K562 (cell line): Measurements from ENCODE around the gene BIRC5. TPM values are rescaled to one million over a fixed set of nuclear protein-coding genes. Genes with fewer than 3 reads are reported as not detected.

Source experiments
- ATAC-seq: fragments of 200-7000 bp; cut with Tn5 transposase; 3 replicates; pipeline ENCODE4 v1.9.1; 2020; ENCODE audit warnings: moderate library complexity
- BruUV-seq: library from RNA; stranded (reverse); fragments of 400-500 nt; replicated peaks from 2 replicates; lab custom pipeline; 2021; lab: Mats Ljungman, UMichigan
- CTCF ChIA-PET: fragments of 300-600 bp; formaldehyde crosslinking; extraction: SDS; loops from one replicate; lab custom pipeline; 2021; ENCODE audit warnings: low intra/inter-chr PET ratio; lab: Yijun Ruan, JAX
- POLR2A ChIA-PET: fragments of 300-600, 350-650 bp; sonication (Branson Sonifier 250); formaldehyde crosslinking; extraction: SDS; loops from one replicate; lab custom pipeline; 2021; ENCODE audit warnings: antibody characterized with exemption, inconsistent platforms; lab: Yijun Ruan, JAX
- DNase-seq, 4 experiments: peaks; one replicate each; pipeline versions ENCODE4 v3.0.0 to v3.0.0-alpha.2; 2011 to 2018; ENCODE audit warnings: low spot score in 3 of 4, mixed read lengths in 3 of 4; ENCODE audit errors: extremely low read depth in 1 of 4
- FAIRE-seq: peaks from 2 replicates; lab custom pipeline; 2011; peaks lifted over from hg19 to GRCh38; lab: Jason Lieb, UNC
- H2AFZ ChIP-seq: 2 replicates; pipeline ENCODE4 v1.6.0; 2011; ENCODE audit warnings: low read depth, low read length, control low read depth, inconsistent platforms
- H3K27ac ChIP-seq: fragments of 200-600 bp; 3 replicates; pipeline ENCODE4 v1.8.0; 2011; ENCODE audit warnings: low read depth, mild to moderate bottlenecking, control low read depth, inconsistent platforms, low read length, moderate library complexity, mixed read lengths; ENCODE audit errors: extremely low read depth
- H3K27me3 ChIP-seq, 2 experiments: fragments of 300-600 bp in 1 of 2; 2 replicates in 1 of 2; 3 replicates in 1 of 2; pipeline versions ENCODE4 v1.6.0 to v1.8.0; 2011; ENCODE audit warnings: inconsistent platforms in 2 of 2, low read length in 2 of 2, mild to moderate bottlenecking in 1 of 2, mixed read lengths in 1 of 2, moderate library complexity in 1 of 2; ENCODE audit not compliant: control insufficient read depth in 2 of 2, insufficient read depth in 2 of 2
- H3K36me3 ChIP-seq: fragments of 300-600 bp; 3 replicates; pipeline ENCODE4 v1.8.0; 2011; ENCODE audit warnings: mild to moderate bottlenecking, low read length, inconsistent platforms; ENCODE audit not compliant: control insufficient read depth, insufficient read depth
- H3K4me1 ChIP-seq, 2 experiments: fragments of 200-600 bp in 1 of 2; replicated peaks in 1 of 2; 2 replicates in 1 of 2; 3 replicates in 1 of 2; pipeline versions ENCODE4 v1.5.1 to v1.8.0; 2011; ENCODE audit warnings: inconsistent platforms in 2 of 2, low read length in 2 of 2, mild to moderate bottlenecking in 1 of 2, mixed read lengths in 1 of 2, moderate library complexity in 1 of 2; ENCODE audit not compliant: control insufficient read depth in 2 of 2, insufficient read depth in 2 of 2
- H3K4me2 ChIP-seq: 2 replicates; pipeline ENCODE4 v1.6.1; 2011; ENCODE audit warnings: low read length, control low read depth, inconsistent platforms, mixed read lengths; ENCODE audit not compliant: insufficient read depth
- H3K4me3 ChIP-seq: fragments of 200-600 bp; sonication (generic), shearing (Covaris generic); 2 replicates; pipeline ENCODE4 v1.5.1; 2016; ENCODE audit warnings: control low read depth, inconsistent platforms
- H3K79me2 ChIP-seq: fragments of 200-600 bp; 3 replicates; pipeline ENCODE4 v1.8.0; 2011; ENCODE audit warnings: low read length, inconsistent platforms; ENCODE audit not compliant: control insufficient read depth, insufficient read depth
- H3K9ac ChIP-seq, 2 experiments: 2 replicates each; pipeline versions ENCODE4 v1.6.0 to v1.6.1; 2011; ENCODE audit warnings: low read depth in 2 of 2, low read length in 2 of 2, control low read depth in 1 of 2, inconsistent platforms in 1 of 2, mild to moderate bottlenecking in 1 of 2, mixed read lengths in 1 of 2; ENCODE audit not compliant: insufficient read depth in 1 of 2
- H3K9me1 ChIP-seq: one replicate; pipeline ENCODE4 v1.6.0; 2011; ENCODE audit warnings: inconsistent platforms, mild to moderate bottlenecking, low read length, moderate library complexity; ENCODE audit not compliant: control insufficient read depth, insufficient read depth
- H3K9me3 ChIP-seq: replicated peaks from 2 replicates; pipeline ENCODE4 v1.5.1; 2011; ENCODE audit warnings: low read depth, low read length, inconsistent platforms; ENCODE audit not compliant: control insufficient read depth, insufficient read depth
- H4K20me1 ChIP-seq: replicated peaks from 2 replicates; pipeline ENCODE4 v1.6.1; 2011; ENCODE audit warnings: low read length, inconsistent platforms, mixed read lengths; ENCODE audit not compliant: control insufficient read depth, insufficient read depth
- BCL6 ChIP-seq: fragments of 250-450 bp; sonication (Bioruptor Pico); IDR thresholded peaks from 2 replicates; pipeline ENCODE4 v1.4.0; 2020
- CBFA2T2 ChIP-seq: fragments of 450-650 bp; conservative IDR thresholded peaks from 2 replicates; pipeline ENCODE4 v1.6.1; 2017; ENCODE audit warnings: mild to moderate bottlenecking
- DIDO1 ChIP-seq: fragments of 450-650 bp; IDR thresholded peaks from 2 replicates; pipeline ENCODE4 v1.6.1; 2016; ENCODE audit warnings: low read depth, missing biosample characterization, missing genetic modification characterization
- ELF4 ChIP-seq: fragments of 450-650 bp; formaldehyde crosslinking; IDR thresholded peaks from 2 replicates; pipeline ENCODE4 v1.4.0; 2022; ENCODE audit warnings: missing genetic modification characterization
- ESRRA ChIP-seq: fragments of 450-650 bp; IDR thresholded peaks from 2 replicates; pipeline ENCODE4 v1.6.1; 2014; ENCODE audit warnings: low read depth, mild to moderate bottlenecking, moderate library complexity, borderline replicate concordance
- FOXP1 ChIP-seq: sonication (generic); formaldehyde crosslinking; IDR thresholded peaks from 2 replicates; pipeline ENCODE4 v1.8.0; 2022; ENCODE audit warnings: mild to moderate bottlenecking, missing genetic modification reagents
- KAT7 ChIP-seq: sonication (generic); formaldehyde crosslinking; IDR thresholded peaks from 2 replicates; pipeline ENCODE4 v1.8.0; 2022; ENCODE audit warnings: missing genetic modification reagents, mild to moderate bottlenecking, borderline replicate concordance
- KLF10 ChIP-seq: fragments of 250-450 bp; sonication (Bioruptor Pico); IDR thresholded peaks from 2 replicates; pipeline ENCODE4 v1.6.1; 2021; ENCODE audit warnings: matching md5 sums
- NCOA6 ChIP-seq: fragments of 450-650 bp; IDR thresholded peaks from 2 replicates; pipeline ENCODE4 v1.6.1; 2017; ENCODE audit warnings: mild to moderate bottlenecking
- PHF21A ChIP-seq: fragments of 450-650 bp; IDR thresholded peaks from 2 replicates; pipeline ENCODE4 v1.6.1; 2017; ENCODE audit warnings: low read depth, borderline replicate concordance
- POU5F1 ChIP-seq: fragments of 150-350 bp; IDR thresholded peaks from 2 replicates; pipeline ENCODE4 v1.6.1; 2014; ENCODE audit warnings: borderline replicate concordance, low read length, low read depth, mild to moderate bottlenecking; ENCODE audit not compliant: partially characterized antibody
- RBM34 ChIP-seq: fragments of 200-400 bp; formaldehyde crosslinking; IDR thresholded peaks from 2 replicates; pipeline ENCODE4 v1.6.1; 2018; ENCODE audit warnings: low read length, borderline replicate concordance; ENCODE audit not compliant: insufficient read depth
- RNF2 ChIP-seq: sonication (generic); IDR thresholded peaks from 2 replicates; pipeline ENCODE4 v1.6.1; 2016
- SIN3B ChIP-seq: fragments of 450-650 bp; IDR thresholded peaks from 2 replicates; pipeline ENCODE4 v1.6.1; 2017; ENCODE audit warnings: low read depth, mild to moderate bottlenecking, moderate library complexity
- STAT5A ChIP-seq: IDR thresholded peaks from 2 replicates; pipeline ENCODE4 v1.6.1; 2012; ENCODE audit warnings: low read length, inconsistent platforms, borderline replicate concordance
- TARDBP ChIP-seq: fragments of 450-650 bp; IDR thresholded peaks from 2 replicates; pipeline ENCODE4 v1.6.1; 2016
- ZNF707 ChIP-seq: fragments of 250-450 bp; sonication (Bioruptor Pico); conservative IDR thresholded peaks from 2 replicates; pipeline ENCODE4 v1.8.0; 2022; ENCODE audit warnings: inconsistent platforms, mild to moderate bottlenecking, moderate library complexity
- ZSCAN29 ChIP-seq: fragments of 450-650 bp; IDR thresholded peaks from 2 replicates; pipeline ENCODE4 v1.6.1; 2017
- WGBS: fragments of 100-300 bp; shearing (Covaris generic); methylation state at CpG from one replicate; pipeline ENCODE4 v1.1.6; 2016; ENCODE audit warnings: low coverage, mixed read lengths; ENCODE audit not compliant: insufficient coverage; ENCODE audit errors: missing lambda C conversion rate; 5-methylcytosine and 5-hydroxymethylcytosine counted together
- in situ Hi-C: fragments of 300-500 bp; cut with MboI; formaldehyde crosslinking; loops from 4 replicates; pipeline ENCODE4 v1.15.0; 2018; ENCODE audit warnings: inconsistent platforms, mixed read lengths
- intact Hi-C: fragments of 100-400 bp; cut with micrococcal nuclease; formaldehyde crosslinking; loops from 2 replicates; pipeline ENCODE4 v1.14.2; 2022
- polyA plus RNA-seq, 8 experiments: library from polyadenylated mRNA; depleted of rRNA in 4 of 8; stranded (reverse) in 5 of 8; unstranded in 3 of 8; fragments of >200 nt; fragmentation: Nextera tagmentation in 2 of 8; fragmentation: Illumina TruSeq in 1 of 8; extraction: Ambion mirVana in 2 of 8; extraction: Trizol in 1 of 8; gene quantifications; 2 replicates each; pipeline versions ENCODE4 v1.2.1 to v1.2.3, GENCODE V29; 2011 to 2014; ENCODE audit warnings: inconsistent platforms in 1 of 8, missing spikeins in 1 of 8
- total RNA-seq, 7 experiments: library from RNA; depleted of rRNA in 6 of 7; stranded (reverse); fragments of >200 nt in 6 of 7; fragmentation: Illumina TruSeq in 2 of 7; extraction: Trizol in 2 of 7; gene quantifications; 2 replicates each; pipeline versions ENCODE4 v1.2.1 to v1.2.3, GENCODE V29; 2011 to 2021; ENCODE audit warnings: low replicate concordance in 1 of 7

BIRC5 gene
- total and polyA plus RNA-seq, 9 of the 15 experiments (the other 6 are each of a cell fraction or from before 2014, with no cell fraction given) = 64.4 to 140 (median 101) TPM

DNA sequence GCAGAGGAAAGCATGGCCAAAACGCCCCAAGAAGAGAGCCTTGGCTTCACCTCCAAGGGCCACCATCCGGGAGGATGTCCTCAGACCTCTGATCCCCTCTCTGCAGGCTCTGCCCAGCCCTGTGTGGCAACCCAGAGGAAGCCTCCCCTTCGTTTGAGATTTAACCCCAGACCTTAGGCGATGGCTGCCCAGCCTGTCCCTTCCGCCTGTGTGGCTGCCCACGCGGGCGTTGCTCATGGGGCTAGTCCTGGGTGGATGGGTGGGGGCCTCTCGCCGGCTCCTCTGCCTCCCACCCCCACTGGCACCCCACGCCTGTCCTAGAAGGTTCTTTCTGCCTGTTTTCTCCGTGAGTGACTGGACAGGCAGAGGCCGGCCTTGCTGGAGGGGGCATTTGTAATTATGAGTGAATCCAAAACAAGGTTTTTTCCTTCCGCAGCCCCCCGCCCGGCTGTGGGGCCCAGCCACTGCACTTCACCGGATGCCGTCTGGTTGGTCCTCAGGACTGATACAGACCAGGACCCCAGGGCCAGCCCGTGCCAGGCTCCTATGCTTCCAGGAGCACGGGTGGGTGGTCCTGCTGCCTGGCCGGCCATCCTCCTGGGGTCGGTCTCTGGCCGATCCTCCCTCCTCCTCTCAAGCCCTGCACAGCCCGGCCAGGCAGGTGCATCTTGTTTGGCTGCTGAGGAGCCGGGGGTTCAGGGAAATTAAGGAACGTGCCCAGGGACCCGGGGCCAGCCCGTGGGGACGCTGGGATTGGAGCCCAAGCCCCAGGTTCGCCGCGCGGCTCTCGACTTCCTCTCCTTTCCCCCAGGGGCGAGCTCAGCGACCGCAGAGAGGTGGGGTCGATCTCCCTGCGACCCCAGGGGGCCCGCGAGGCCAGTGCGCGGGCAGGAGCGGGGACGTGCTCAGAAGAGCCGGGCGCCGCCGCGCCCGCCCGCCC lies 17.2 kb downstream of the BIRC5 start, which contains the start of gene TMEM235:
Gene TMEM235, plus strand, starts transcription at position 636 of the 940 bp plus-strand sequence. CDS start 393 bp downstream, outside the sequence.
- no peaks in the 10 kb centered on the region for H3K79me2 ChIP-seq
- H3K27me3 ChIP-seq = no peaks in the 10 kb centered on the region
- intact Hi-C loops = no loop called here
- no peak within 1 kb of the TSS for H3K4me2 ChIP-seq
- TF ChIP-seq ZSCAN29 = no peak
- no peak for TF ChIP-seq NCOA6
- no peak for TF ChIP-seq POU5F1
- TF ChIP-seq CBFA2T2 = no peak
- TF ChIP-seq RNF2 = no peak
- TF ChIP-seq BCL6 = no peak
- TF ChIP-seq FOXP1 (CRISPR knock-in tag) = no peak
- TF ChIP-seq ESRRA = no peak
- TF ChIP-seq TARDBP = no peak
- no peak for TF ChIP-seq PHF21A
- no peak for TF ChIP-seq SIN3B
- no peak for TF ChIP-seq DIDO1
- TF ChIP-seq ZNF707 = no peak
- no peak for TF ChIP-seq KAT7
- TF ChIP-seq ELF4 (CRISPR knock-in tag) = no peak
- no peak for TF ChIP-seq RBM34
- TF ChIP-seq KLF10 (CRISPR knock-in tag) = no peak
- no peak for TF ChIP-seq STAT5A
- TF ChIP-seq, all 486 proteins: peak for 0
- peak within 1 kb of the TSS; percentile 52; the same call in 1 of the 2 replicates for H2AFZ ChIP-seq
- H3K36me3 ChIP-seq = no peaks in the 10 kb centered on the region
- no peaks in the 10 kb centered on the region for H3K9me1 ChIP-seq
- H3K27ac ChIP-seq = no peak within 1 kb of the TSS
- CTCF ChIA-PET = no interaction called here
- 0 out of 2 replicates have a peak, but pooled peaks cover under 1% of the 10 kb centered on the region for H4K20me1 ChIP-seq
- in situ Hi-C loops = no loop called here
- ATAC-seq (no peak; the same call in 2 of the 3 replicates), DNase-seq (no peak), FAIRE-seq (no peak)
- 41% methylated on average over 21 of the region's 52 CpGs for WGBS
- peak within 1 kb of the TSS in 1 of 2 experiments; percentile 43; a peak in 1 of 4 replicates for H3K9ac ChIP-seq
- POLR2A ChIA-PET = interaction anchor here (0.6 to 1.6 kb wide), 2 partner anchors 12 to 62 kb away, joined by 3 read pairs; no protein-coding TSS in a partner anchor
- BruUV-seq = no TSS peak
- H3K4me1 ChIP-seq = peaks cover 0 to 46% of the 10 kb centered on the region in 2 experiments; a peak in 3 of 5 replicates
- no peaks in the 10 kb centered on the region for H3K9me3 ChIP-seq
- no peak within 1 kb of the TSS for H3K4me3 ChIP-seq
